HTERT RPE-1 (cell line): ENCODE data around the gene PAPLN.

Source experiments
- in situ Hi-C: fragments of 300-500 bp; cut with MboI; formaldehyde crosslinking; loops from 4 replicates; pipeline ENCODE4 v1.14.3; 2020; ENCODE audit warnings: low sequenced_read_pairs

The PAPLN gene

GRCh38 chr14:73258076-73258475 is 20.8 kb downstream of the PAPLN start:
- in situ Hi-C loops = no loop called here

- in situ Hi-C loops = no loop called here
Observed at GRCh38 chr14:73258845-73259611, 21.7 kb downstream of the PAPLN start.

- in situ Hi-C loops = no loop called here
Observed at GRCh38 chr14:73259837-73260236, 22.5 kb downstream of the PAPLN start.

GRCh38 chr14:73260574-73260973 is 23.3 kb downstream of the PAPLN start:
- in situ Hi-C loops = no loop called here

- in situ Hi-C loops = no loop called here
Observed at GRCh38 chr14:73261075-73261474, 23.8 kb downstream of the PAPLN start.

GRCh38 chr14:73261520-73262426 is 24.5 kb downstream of the PAPLN start:
- in situ Hi-C loops = no loop called here

- in situ Hi-C loops = no loop called here
Observed at GRCh38 chr14:73262427-73263183, 25.3 kb downstream of the PAPLN start.

GRCh38 chr14:73263606-73264005 is 26.3 kb downstream of the PAPLN start:
- in situ Hi-C loops = no loop called here

GRCh38 chr14:73264080-73264884 is 27.0 kb downstream of the PAPLN start:
- in situ Hi-C loops = no loop called here

GRCh38 chr14:73264885-73265720 is 27.8 kb downstream of the PAPLN start:
- in situ Hi-C loops = no loop called here

GRCh38 chr14:73265721-73266046 is 28.4 kb downstream of the PAPLN start:
- in situ Hi-C loops = no loop called here

GRCh38 chr14:73266317-73266716 is 29.0 kb downstream of the PAPLN start:
- in situ Hi-C loops = no loop called here

GRCh38 chr14:73267474-73267873 is 30.2 kb downstream of the PAPLN start:
- in situ Hi-C loops = no loop called here

- in situ Hi-C loops = no loop called here
Observed at GRCh38 chr14:73269729-73270531, 32.6 kb downstream of the PAPLN start.

GRCh38 chr14:73272393-73272792 is 35.1 kb downstream of the PAPLN start:
- in situ Hi-C loops = no loop called here

- in situ Hi-C loops = no loop called here
Observed at GRCh38 chr14:73273799-73274198, 36.5 kb downstream of the PAPLN start.

- in situ Hi-C loops = loop anchor here (25.0 kb wide), 1 partner anchor 185 kb away; the partner anchor contains the start of gene NUMB
Observed at GRCh38 chr14:73276836-73277235, 39.5 kb downstream of the PAPLN start.

GRCh38 chr14:73277376-73277775 is 40.1 kb downstream of the PAPLN start:
- in situ Hi-C loops = loop anchor here (25.0 kb wide), 1 partner anchor 185 kb away; the partner anchor contains the start of gene NUMB

- in situ Hi-C loops = loop anchor here (25.0 kb wide), 1 partner anchor 181 kb away; the partner anchor contains the start of gene NUMB
Observed at GRCh38 chr14:73280903-73281302, 43.6 kb downstream of the PAPLN start.
